PFSK-1 (cell line): ENCODE results near the gene LRCH1.

Source experiments
- POLR2AphosphoS5 ChIP-seq: IDR thresholded peaks from 2 replicates; pipeline ENCODE4 v1.6.1; 2012; ENCODE audit warnings: low read depth, mild to moderate bottlenecking, control low read depth, low read length, moderate library complexity
- REST ChIP-seq, 2 experiments: IDR thresholded peaks; 2 replicates each; pipeline versions ENCODE4 v1.6.1 to v1.8.0; 2011 to 2012; ENCODE audit warnings: low read depth in 2 of 2, low read length in 2 of 2, control low read depth in 1 of 2, inconsistent platforms in 1 of 2, mild to moderate bottlenecking in 1 of 2, moderate library complexity in 1 of 2; ENCODE audit not compliant: insufficient read depth in 1 of 2

GRCh38 chr13:46617885-46618284 lies 64.9 kb downstream of the LRCH1 start:
- no peak for TF ChIP-seq REST (IDR thresholded peaks at IDR 0.05; ENCODE audit: insufficient read depth in 1 of 2, low read depth in 2 of 2, low read length in 2 of 2)
- no peak for TF ChIP-seq POLR2AphosphoS5
